Tibial artery (tissue), 4 donors: ENCODE measurements around the gene SF3B6.

ENCODE experiments used
- DNase-seq, 2 donors: peaks; one replicate each; pipeline ENCODE4 v3.0.0-alpha.2; 2019
- H3K27ac ChIP-seq, 2 donors: fragments of 200-600 bp; sonication (generic) in 1 of 2; 1 replicate in 1 of 2; 2 replicates in 1 of 2; pipeline ENCODE4 v1.5.1; 2018 to 2019; ENCODE audit warnings: mild to moderate bottlenecking in 1 of 2
- H3K27me3 ChIP-seq, 2 donors: fragments of 200-600 bp; sonication (generic) in 1 of 2; one replicate each; pipeline versions ENCODE4 v1.5.1 to v1.6.0; 2016 to 2019
- H3K36me3 ChIP-seq, 3 donors: fragments of 200-600 bp; sonication (generic) in 2 of 3; one replicate each; pipeline ENCODE4 v1.5.1; 2016 to 2019; ENCODE audit warnings: mild to moderate bottlenecking in 2 of 3
- H3K4me1 ChIP-seq, 4 donors: fragments of 200-600 bp; sonication (generic) in 2 of 4; 1 replicate in 3 of 4; 2 replicates in 1 of 4; pipeline ENCODE4 v1.5.1; 2016 to 2019
- H3K4me3 ChIP-seq, 2 donors: fragments of 200-600 bp; sonication (generic) in 1 of 2; 1 replicate in 1 of 2; 2 replicates in 1 of 2; pipeline ENCODE4 v1.5.1; 2018 to 2019; ENCODE audit warnings: mild to moderate bottlenecking in 2 of 2
- H3K9me3 ChIP-seq, 3 donors: fragments of 200-600 bp; sonication (generic) in 1 of 3; one replicate each; pipeline ENCODE4 v1.5.1; 2016 to 2019
- intact Hi-C: fragments of 100-400 bp; cut with DNase I; formaldehyde crosslinking; loops from one replicate; pipeline ENCODE4 v1.15.0; 2023; ENCODE audit warnings: low total_unique reads
- TF ChIP-seq, protein P1 (sequence below), 2 experiments: fragments of 200-600 bp in 1 of 2; fragments of 450-650 bp in 1 of 2; IDR thresholded peaks; one replicate each; pipeline ENCODE4 v1.5.1; 2017 to 2019; ENCODE audit warnings: antibody characterized with exemption in 2 of 2, mild to moderate bottlenecking in 1 of 2, moderate library complexity in 1 of 2

Gene SF3B6

DNA sequence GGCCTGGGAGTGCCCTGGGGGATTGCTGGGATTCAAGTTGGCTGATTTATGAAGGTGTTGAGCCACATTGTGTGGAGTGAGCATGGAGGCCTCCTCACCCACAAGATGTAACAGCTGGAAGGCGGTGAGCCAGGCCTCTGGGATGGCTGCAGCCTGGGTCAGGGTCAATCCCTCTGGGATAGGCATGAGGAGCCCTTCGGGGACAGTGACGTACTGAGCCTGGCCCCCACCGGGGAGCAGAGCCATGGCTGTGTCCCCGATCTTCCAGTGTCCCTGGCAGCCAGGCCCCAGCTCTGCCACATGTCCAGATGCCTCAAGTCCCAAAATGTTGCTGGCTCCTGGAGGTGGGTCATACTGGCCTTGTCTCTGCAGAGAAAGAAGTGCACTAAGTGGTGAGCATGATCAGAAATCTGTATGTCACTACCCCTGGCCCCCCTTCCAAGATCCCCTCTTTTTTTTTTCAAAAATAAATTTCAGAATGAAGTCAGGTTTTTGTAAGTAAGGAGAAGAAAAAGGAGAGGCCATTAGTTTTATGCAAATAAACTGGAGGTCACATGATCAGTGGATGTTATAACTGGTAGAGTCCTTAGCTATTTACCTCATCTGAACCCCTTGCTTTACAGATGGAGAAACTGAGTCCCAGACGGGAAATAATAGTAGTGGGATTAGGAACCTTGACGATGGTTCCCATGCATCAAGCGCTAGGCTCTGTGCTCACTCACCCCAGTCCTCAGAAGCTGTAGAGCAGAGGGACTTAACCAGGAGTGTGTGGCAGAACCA, 6.9 kb upstream of the SF3B6 start:
- Histone ChIP-seq H3K27ac (peak overlapping the region; percentile 83 to 93), H3K27me3 (no peaks in the 10 kb centered on the region), H3K36me3 (peaks cover 16 to 43% (median 22%) of the 10 kb centered on the region in 3 donors), H3K4me1 (peaks cover 0 to 18% (median 16%) of the 10 kb centered on the region in 4 donors), H3K9me3 (no peaks in the 10 kb centered on the region), H3K4me3 (peak overlapping the region in 1 of 2 donors; percentile 64)
- intact Hi-C loops = loop anchor here (5.0 kb wide), 3 partner anchors 36 to 261 kb away; partner anchors contain the start of genes ATAD2B, FKBP1B and WDCP
- TF ChIP-seq, protein P1, sequence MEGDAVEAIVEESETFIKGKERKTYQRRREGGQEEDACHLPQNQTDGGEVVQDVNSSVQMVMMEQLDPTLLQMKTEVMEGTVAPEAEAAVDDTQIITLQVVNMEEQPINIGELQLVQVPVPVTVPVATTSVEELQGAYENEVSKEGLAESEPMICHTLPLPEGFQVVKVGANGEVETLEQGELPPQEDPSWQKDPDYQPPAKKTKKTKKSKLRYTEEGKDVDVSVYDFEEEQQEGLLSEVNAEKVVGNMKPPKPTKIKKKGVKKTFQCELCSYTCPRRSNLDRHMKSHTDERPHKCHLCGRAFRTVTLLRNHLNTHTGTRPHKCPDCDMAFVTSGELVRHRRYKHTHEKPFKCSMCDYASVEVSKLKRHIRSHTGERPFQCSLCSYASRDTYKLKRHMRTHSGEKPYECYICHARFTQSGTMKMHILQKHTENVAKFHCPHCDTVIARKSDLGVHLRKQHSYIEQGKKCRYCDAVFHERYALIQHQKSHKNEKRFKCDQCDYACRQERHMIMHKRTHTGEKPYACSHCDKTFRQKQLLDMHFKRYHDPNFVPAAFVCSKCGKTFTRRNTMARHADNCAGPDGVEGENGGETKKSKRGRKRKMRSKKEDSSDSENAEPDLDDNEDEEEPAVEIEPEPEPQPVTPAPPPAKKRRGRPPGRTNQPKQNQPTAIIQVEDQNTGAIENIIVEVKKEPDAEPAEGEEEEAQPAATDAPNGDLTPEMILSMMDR (IDR thresholded peaks at IDR 0.05) = no peak
- no peak for DNase-seq

DNA sequence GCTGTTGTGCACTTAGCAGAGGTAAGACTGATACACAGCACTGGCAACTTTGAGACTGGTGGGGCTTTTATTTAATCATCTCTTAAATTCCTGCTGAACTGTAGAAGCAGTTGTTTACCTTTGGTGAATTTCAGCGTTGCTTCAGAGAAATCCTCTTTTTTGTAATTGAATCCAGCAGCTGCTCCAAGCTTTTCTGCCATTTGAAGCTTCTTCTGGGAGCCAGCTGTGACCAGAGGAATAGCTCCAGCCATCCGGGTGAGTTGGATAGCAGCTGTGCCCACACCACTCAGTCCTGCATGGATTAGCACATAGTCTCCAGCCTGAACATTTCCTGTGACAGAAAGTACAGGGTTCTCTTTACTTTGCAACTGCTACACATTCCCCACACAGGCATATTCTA, 4.6 kb upstream of the SF3B6 start:
- H3K4me3 ChIP-seq = no peak overlapping the region
- H3K9me3 ChIP-seq = no peaks in the 10 kb centered on the region
- DNase-seq = no peak
- H3K4me1 ChIP-seq = peaks cover 0 to 26% (median 24%) of the 10 kb centered on the region in 4 donors
- no peak overlapping the region for H3K27ac ChIP-seq
- intact Hi-C loops = loop anchor here (5.0 kb wide), 3 partner anchors 33 to 258 kb away; partner anchors contain the start of genes ATAD2B, FKBP1B and WDCP
- peaks cover 6 to 33% (median 18%) of the 10 kb centered on the region in 3 donors for H3K36me3 ChIP-seq
- no peaks in the 10 kb centered on the region for H3K27me3 ChIP-seq
- TF ChIP-seq, protein P1 (IDR thresholded peaks at IDR 0.05) = no peak

DNA sequence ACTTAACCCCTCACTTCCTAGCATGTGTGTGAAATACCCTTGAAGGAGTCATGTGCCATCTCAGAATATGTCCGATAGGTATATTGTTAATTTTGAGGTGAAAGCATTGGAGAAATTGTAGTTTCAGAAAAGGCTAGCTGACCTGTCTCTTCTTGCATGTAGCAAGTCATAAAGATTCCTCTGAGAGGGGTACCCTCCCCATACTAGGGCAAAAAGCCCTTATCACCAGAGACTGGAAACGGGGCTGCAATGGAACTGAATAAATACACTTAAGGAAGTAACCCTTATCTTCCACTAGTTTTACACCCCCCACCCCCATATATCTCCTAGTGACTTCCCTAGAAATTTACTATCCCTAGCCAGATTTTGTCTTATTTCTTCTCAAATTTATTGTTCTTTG, 1.8 kb upstream of the SF3B6 start:
- Histone ChIP-seq H3K4me3 (peak overlapping the region; percentile 69 to 88), H3K27ac (peak overlapping the region; percentile 91 to 99), H3K36me3 (peaks cover 6 to 42% (median 18%) of the 10 kb centered on the region in 3 donors), H3K27me3 (no peaks in the 10 kb centered on the region), H3K4me1 (peaks cover 0 to 29% (median 17%) of the 10 kb centered on the region in 4 donors), H3K9me3 (no peaks in the 10 kb centered on the region)
- no peak for DNase-seq
- intact Hi-C loops = no loop called here
- TF ChIP-seq, protein P1 (IDR thresholded peaks at IDR 0.05) = no peak

DNA sequence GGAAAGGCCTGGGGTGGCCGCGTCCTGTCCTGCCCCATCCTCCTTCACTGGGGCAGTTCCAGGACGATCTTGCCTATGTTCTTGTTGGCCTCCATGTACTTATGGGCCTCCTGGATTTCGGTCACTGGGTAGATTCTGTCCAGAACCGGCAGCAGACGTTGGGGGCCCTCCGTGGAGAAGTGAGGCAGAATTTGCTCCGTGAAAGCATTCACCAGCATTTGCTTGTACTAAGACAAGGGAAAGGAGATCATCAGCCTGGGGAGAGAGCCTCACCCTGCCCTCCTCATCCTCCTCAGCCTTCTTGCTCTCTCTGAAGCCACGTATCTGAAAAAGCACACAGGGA, 1.4 kb upstream of the SF3B6 start:
- H3K4me1 ChIP-seq = peaks cover 0 to 26% (median 17%) of the 10 kb centered on the region in 4 donors
- H3K4me3 ChIP-seq = peak overlapping the region; percentile 69 to 88
- H3K27ac ChIP-seq = peak overlapping the region; percentile 91 to 99
- peaks cover 6 to 42% (median 18%) of the 10 kb centered on the region in 3 donors for H3K36me3 ChIP-seq
- H3K27me3 ChIP-seq = no peaks in the 10 kb centered on the region
- DNase-seq = no peak
- TF ChIP-seq, protein P1 (IDR thresholded peaks at IDR 0.05) = no peak
- intact Hi-C loops = no loop called here
- H3K9me3 ChIP-seq = no peaks in the 10 kb centered on the region

DNA sequence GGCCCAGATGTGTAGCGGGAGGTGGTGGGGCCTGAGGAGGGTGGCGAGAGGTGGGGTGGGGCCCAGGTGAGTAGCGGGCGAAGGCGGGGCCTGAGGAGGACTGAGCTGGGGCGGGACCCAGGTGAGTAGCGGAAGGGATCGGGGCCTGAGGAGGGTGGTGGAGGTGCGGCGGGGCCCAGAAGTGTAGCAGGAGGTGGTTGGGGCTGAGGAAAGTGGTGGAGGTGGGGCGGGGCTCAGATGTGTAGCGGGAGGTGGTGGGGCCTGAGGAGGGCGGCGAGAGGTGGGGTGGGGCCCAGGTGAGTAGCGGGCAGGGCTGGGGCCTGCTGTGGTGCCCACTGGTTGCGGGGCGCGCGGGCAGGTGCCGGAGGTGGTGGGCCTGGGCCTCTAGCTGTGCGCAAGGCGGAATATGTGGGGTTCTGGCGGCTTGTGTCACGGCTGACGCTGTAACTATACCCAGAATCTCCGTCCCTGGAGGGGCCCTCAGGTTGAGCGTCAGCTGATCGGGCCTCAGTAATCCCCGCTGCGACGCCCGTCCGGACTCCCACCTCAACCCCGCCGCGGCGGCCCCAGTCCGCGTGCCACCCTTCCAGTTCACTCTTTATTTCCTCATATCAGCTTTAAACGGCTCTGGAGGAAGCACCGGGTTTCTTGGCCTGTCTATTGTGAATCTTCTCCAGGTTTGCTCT, 866 bp upstream of the SF3B6 start:
- TF ChIP-seq, protein P1 (IDR thresholded peaks at IDR 0.05) = no peak
- no peaks in the 10 kb centered on the region for H3K9me3 ChIP-seq
- peak; percentile 40 to 68 for DNase-seq
- H3K27me3 ChIP-seq = no peaks in the 10 kb centered on the region
- peak overlapping the region; percentile 69 to 88 for H3K4me3 ChIP-seq
- peak overlapping the region; percentile 91 to 99 for H3K27ac ChIP-seq
- H3K4me1 ChIP-seq = peaks cover 0 to 26% (median 17%) of the 10 kb centered on the region in 4 donors
- intact Hi-C loops = no loop called here
- peaks cover 6 to 42% (median 18%) of the 10 kb centered on the region in 3 donors for H3K36me3 ChIP-seq
